GM19397 (cell line): ENCODE results near the gene TMEM117.

Experiments used
- ATAC-seq: cut with Tn5 transposase; IDR thresholded peaks from one replicate; pipeline ENCODE4 v1.9.1; 2021; ENCODE audit warnings: mild to moderate bottlenecking, moderate library complexity; ENCODE audit not compliant: unreplicated experiment

Gene TMEM117

DNA sequence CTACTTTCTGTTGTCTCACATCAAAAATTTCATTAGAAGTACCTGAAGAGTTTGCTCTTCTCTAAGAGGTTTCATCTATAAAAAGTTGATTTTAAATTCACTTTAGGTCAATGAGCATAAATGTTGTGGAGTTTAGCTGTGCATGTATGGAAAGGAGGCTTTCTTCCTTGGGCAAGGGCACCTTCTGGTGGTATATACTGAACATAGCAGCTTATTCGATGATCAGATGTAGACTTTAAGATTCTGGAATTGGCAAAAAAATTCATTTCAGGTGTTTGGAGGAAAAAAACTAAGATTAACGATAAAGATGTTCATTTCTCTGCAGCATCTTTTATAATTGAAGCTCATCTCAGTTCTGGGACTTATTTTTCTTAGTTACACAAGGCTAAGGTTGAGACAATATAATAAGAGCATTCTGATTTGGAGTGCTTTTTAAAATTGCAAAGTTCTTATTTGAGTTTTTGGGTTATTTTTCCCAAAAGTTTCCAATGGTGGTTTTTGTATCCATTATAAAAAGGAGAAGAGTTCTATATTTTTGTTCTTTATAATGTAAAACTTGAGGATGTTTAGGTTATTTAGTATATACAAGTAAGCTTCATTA lies 46.8 kb downstream of the TMEM117 start:
- peak; percentile 82 for ATAC-seq

DNA sequence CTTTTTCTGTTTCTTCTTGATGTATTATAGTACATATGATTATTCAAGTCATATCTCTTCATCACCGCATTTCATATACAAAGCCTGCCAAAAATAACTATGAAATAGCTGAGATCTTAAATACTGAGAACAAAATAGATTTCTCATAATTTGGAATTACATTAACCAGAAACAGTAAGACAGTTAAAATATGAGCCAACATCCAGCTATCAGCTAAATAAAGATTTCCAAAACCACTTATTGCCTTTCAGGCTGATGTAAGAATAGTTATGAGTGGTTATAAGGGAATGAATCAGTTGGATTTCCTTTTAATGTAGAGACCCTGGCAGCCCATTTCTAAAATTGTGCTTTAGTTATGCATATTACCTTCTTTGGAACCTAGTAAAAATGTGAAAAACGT lies 47.4 kb downstream of the TMEM117 start:
- ATAC-seq = no peak

DNA sequence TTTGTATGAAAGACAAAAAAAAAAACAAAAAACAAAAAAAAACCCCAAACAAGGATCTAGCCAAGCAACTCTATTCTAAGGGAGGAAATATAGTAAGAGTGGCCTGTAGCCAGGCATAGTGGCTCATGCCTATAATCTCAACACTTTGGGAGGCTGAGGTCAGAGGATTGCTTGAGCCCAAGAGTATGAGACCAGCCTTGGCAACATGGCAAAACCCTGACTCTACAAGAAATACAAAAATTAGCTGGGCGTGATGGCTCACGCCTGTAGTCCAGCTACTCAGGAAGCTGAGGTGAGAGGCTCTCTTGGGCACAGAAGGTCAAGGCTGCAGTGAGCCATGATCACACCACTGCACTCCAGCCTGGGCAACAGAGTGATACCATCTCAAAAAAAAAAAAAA lies 47.9 kb downstream of the TMEM117 start:
- no peak for ATAC-seq

DNA sequence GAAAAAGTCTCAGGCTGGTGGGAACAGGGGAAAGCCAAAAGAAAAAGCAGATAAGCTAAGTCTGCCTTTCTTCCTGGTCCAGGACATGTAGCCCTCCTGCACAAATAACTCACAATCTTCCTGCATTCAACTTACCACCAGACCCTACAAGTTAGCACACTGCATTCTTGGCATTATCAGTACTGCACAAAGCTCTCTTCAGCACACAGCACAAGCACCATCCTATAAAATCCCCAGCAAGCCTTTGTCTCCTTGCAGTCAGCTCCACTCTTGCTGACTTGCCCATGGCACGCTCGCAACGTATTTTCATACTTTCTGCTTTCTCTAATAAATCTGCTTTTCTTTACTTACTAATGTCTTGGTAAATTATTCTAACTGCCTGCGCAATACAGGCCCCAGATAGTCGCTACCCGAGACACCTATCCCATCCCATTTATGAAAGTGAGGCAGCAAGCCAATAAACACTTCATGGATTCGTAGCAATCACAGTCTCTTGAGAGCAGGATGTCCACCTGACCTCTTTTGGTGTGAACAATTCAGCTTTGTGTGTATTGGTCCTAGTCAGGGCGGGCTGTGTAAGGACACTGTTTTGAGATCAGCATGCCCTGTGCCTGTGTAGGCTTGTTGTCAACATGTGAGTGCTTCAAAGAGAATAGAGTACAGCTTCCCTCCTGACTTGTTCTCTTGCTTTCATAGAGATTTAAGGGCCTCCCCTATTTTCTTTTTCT lies 49.0 kb downstream of the TMEM117 start:
- no peak for ATAC-seq

DNA sequence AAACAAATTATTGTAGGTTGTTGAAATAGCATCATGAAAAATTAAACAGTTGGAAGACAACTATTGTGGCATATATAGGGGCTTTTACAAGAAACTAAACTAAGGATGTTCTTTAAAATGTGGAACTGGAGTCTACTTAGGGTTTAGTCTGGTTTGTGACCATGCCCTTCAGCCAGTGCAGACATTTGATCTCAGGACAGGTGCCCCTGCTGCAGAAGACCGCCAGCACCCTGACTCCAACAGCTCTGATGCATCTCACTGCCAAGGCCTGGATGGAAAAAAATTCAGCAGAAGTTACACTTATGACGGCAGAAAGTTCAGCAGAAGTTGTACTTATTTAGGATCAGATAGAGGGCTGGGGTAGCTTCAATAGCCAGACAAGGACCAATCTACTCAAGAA lies 51.5 kb downstream of the TMEM117 start:
- ATAC-seq = no peak

DNA sequence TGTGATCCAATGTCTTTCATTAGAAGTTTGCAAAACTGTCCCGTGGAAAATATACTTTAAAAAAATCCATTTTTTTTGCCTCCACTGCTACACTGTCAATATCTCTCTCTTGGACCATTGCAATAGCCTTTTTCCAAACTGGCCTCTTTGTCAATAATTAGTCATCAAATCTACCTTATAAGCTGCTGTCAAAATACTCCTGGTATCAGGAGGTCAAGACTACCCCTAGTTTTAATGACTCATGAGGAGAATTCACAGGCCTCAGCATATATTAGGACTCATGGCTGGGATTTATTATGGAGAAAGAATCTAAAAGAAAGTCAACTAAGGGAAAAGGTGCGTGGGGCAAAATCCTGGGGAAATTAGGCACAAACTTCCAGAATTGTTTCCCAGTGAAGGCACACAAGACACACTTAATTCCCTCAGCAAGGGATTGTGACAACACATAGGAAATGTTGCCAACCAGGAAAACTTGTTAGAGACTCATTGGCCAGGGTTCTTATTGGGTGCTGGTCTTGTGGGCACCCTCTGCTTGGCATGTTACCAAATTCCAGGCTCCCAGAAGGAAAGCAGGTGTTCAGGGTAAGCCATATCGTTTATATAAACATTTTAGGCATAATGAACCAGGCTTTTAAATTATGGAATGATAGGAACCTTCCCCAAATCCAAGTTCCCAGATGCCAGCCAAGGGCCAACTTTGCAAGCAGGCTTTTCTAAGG lies 56.1 kb downstream of the TMEM117 start:
- no peak for ATAC-seq

DNA sequence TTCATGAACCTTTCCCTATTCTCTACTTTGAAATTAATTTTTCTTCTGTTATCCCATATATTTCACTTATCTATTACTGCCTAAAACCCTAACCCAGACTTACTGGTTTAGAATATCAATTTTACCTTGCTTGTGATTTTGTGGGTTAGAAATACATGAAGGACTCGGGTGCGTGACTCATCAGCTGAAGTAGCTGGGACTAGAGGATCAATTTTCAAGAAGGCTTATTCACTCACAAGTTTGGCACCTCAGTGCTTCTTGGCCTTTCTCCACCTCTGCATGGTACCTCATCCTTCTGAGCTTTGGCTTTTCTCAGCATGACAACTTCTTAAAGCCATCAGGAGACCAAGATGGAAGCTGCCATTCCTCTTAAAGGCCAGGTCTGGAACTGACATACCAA lies 57.8 kb downstream of the TMEM117 start:
- ATAC-seq = no peak

DNA sequence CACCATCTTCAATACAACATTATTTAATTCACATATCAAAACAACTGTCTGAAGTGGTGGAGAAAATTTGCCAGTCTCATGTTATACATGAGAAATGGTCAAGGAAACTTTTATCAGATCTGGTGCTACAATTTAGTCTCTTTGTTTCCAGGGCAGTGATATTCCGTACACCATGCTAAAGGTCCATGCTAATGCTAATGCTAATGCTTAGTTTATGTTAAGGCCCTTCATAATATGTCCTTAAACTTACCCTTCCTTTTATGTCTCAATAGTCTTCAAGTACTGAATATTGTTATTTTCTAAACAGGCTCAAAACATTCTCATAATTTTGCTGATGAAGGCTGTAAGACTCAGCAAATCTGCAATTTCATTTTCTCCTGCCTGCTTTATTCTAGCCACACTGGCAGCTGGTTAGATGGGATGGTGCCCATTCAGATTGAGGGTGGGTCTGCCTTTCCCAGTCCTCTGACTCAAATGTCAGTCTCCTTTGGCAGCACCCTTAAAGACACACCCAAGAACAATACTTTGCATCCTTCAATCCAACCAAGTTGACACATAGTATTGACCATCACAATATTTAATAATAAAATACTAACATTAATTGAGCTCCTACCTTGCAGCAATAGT lies 59.8 kb downstream of the TMEM117 start:
- ATAC-seq = no peak

DNA sequence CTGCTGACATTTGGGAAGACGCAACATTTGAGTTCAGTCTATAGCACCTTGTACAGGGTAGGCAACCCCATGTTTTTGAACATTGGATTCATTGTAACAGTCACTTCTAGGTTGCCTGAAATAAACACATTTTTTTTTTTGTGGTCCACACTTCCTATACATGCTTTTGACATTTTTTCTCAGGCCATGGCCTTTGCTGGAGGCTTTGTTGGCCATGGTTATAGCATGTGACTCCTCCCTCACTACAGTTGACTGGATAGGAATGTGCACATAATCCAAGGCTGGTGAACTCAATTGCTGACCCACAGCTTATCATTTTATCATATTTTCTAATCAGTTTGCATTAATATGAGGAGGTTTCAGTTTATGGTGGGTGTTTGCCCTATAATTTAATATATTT lies 60.6 kb downstream of the TMEM117 start:
- no peak for ATAC-seq

DNA sequence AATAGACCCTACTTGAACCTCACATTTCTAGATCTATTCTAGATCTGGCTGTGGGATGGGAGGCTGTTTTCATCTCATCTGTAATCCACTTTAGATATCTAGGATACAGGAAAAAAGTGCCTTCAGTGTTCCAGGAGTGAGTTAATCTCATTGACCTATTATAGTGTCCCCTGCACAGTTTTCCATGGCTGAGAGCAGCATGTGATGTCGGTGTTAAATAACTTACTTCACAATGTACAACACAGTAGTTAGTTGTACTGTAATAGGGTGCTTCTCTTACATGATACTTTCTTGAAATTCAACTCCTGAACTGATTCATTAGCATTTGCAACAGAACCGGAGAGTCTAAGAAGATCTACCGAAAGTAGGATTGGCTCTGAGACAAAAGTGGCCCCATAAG lies 62.6 kb downstream of the TMEM117 start:
- no peak for ATAC-seq

DNA sequence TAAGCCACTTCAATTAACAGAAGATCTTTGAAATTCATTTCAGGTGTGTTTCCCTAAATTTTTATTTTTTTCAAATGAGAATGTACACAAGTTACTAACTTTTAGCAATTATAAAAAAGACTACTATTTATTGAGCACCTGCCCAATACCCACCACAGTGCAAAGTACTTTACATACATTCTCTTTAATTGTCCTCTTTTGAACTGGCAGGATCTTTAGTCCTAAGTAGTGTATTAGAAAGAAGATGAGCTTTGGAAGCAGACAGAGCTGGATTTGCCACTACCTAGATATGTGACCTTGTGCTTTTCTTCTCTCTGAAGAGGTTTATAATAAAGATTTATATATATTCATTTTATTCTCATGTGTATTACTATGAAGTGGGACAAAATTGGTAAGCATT lies 63.7 kb downstream of the TMEM117 start:
- ATAC-seq = no peak

DNA sequence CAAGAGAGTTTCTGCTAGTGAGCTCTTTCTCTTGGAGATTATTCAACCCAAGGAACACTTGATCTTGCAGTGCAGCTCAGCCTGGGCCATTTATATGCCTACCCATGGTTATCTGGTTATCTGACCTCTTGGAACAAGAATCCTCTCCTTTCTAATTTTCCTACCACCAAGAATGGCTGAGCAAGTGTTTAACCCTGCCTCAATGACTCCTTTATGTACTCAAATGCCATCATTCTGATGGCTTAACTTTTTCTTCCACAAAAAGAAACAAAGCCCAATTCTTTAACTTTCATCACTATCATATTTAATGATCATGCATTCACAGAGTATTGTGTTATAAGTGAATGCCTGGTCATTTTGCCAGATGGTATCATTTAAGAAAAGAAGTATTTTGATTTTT lies 67.8 kb downstream of the TMEM117 start:
- ATAC-seq = no peak

DNA sequence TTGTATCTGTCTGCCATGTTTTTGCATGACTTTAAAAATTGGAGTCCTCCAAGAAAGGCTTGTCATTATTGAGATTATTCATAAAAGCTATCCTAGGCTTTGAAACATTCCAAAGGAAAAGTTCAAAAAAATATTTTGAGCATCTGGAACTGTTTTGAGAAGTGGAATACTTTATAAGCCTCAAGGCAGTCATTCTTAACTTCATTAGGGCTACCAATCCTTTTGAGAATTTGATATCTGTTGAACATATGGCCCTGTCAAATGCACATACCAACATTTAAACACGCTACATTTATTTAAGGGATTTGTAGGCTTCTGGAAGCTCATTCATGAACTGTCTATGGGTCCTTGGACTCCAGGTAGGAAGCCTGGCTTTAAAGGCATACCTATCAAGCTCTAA lies 77.0 kb downstream of the TMEM117 start:
- ATAC-seq = no peak

DNA sequence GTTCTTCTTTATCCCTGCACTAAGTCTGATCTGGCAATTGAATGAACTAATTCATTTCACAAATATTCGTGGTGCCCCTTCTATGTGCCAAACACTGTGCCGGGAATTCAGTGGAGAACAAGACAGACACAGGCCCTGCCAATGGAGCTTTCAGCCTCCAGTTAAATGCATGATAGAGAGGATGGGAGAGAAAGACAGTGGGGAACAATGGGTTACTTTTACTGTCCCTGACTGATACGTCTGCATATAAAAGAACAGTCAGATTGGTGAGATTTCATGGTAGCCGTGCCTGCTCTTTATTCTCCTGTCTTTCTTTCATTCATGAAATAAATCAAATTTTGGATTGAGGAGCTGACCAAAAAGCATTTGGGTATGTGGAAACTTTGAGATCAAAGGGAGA lies 78.5 kb downstream of the TMEM117 start:
- no peak for ATAC-seq

DNA sequence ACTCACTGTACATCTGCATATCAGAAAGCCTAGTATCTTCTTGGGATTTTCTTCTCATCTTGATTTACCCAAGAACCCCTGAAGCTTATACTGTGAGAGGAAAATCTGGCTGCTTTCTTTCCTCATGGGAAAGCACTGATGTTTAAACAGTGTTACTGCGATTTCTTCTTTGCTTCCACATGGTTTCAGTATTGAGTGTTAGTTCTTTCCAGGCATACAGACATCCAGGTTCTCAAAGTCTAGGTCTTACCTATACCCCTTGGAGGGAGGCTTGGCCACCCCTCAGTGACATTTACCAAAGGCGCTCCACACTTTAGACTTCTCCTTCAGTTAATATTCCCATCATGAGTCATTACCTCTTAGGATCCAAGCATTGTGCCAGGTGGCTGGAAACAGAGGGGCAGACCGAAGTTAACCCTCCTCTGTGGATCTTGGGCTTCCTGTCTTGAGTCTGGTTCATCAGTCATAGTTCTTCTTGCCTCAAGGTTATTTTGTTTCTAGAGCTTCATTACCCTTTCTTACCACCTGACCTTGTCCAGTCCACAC lies 79.1 kb downstream of the TMEM117 start:
- ATAC-seq = no peak

DNA sequence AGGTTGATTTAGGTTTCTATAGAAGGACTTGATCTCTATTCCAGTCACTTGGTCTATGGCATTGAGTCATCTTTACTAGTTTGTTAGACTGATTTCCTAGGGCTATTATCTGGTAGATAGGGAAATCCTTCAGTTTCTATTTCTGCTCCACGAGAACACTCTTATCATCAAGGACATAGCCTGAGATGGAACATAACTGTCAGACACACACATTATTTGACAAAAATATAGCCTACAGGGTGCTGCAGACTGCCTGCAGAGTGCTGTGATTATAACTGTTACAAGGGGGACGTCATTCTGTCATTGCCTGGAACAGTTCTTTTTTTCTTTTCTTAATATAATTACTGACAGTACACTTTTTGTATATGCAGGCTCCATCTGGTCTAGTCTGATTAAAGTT lies 82.0 kb downstream of the TMEM117 start:
- ATAC-seq = no peak

DNA sequence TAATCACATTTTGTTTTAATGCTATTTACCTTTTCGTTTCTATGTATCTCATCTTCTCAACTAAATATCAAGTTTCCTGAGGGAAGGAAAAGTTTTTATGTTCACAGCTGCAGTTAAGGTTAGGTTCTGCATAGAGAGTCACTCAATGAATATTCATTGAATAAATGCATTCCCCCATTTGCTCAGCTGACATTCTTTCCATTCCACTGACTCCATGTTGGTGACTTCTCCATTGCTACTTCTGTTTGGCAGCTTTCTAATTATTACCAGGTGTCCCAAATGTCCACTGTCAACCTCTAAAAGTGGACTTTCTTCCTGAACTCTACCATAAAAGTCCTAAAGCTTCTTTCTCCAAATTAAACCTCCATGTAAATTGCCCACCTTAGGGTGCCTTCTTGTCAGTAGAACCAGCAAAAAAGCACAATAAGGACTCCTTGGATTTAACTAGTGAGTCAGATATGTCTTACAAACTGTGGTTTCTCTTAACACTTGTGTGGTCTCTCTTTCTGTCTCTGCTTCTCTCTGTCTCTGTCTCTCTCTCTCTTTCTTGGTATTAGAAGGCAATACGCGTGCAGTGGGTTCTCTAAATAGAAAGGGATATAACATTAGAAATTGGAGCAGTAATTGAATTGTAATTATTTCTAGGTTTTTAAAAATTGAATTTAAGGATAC lies 85.9 kb downstream of the TMEM117 start:
- no peak for ATAC-seq

DNA sequence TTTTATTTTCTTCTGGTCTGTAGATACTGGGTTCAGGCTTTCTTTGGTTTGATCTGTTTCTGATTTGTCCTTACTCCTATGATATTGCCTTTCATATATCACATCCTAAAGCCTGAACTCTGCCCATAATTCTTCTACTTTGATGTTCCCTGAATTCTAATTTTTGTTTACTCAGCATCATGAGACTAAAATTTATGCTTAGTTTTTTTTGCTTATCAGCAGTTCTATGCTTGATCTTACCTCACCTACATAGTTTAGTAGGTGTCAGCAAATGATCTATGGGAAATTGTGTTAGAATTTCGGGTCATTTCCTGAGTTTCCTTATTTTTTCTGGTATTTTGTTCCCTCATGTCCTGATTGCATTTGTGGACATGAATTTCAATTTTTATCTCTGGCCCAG lies 94.2 kb downstream of the TMEM117 start:
- ATAC-seq = no peak

DNA sequence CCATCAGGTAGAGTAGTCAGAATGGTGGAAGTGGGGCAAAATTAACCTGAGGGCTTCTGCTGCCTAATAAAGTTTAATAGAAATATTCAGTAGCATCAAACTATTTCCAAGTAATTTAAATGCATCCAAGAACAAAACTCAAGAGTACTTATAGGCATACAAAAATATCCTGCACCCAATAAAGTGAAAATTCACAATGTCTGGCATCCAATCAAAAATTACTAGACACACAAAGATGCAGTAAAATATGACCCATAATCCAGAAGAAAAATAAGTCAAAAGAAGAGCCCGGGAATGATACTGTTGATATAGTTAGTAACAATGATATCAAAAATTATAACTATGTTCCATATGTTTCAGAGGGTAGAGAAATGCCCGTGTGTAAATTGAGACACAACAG lies 95.3 kb downstream of the TMEM117 start:
- no peak for ATAC-seq

DNA sequence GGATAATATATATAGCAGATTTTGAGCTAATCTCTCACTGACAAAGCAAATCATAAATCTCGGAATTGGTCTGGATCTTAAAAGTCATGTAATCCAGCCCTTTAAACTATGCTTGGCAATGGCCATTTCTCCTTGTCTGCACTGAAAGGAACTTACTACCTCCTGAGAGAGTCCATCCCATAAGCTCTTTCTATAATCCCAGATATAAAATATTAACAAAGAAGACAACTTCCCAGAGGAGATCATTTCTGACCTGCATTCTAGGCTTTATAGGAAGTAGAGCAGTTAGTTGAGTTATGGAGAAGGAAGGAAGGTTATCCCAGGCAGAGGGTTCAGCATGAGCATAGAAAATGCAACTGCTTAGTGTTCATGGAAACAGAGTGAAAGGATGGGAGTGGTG lies 99.7 kb downstream of the TMEM117 start:
- no peak for ATAC-seq

DNA sequence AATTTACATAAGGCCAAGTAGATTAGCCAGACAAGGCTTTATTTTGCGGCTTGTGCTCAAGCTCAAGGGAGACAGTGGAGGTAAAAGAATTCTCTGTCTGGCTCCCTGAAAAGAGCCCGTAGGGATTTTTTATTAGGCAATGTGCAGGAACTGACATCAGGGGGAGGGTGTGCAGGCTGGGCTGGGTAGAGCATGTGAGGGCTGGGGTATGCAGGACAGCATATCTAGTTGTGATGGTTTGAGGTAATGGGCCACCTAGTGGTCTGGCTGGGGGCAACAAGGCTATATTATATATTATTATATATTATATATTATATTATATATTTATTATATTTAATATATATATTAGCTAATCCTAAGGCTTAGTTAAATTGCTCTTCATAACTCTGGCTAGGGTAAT lies 102.1 kb downstream of the TMEM117 start:
- ATAC-seq = no peak
